Endothelial cell of umbilical vein (primary cell): ENCODE measurements around the gene HECTD2.

Source experiments
- EZH2 ChIP-seq: IDR thresholded peaks from 2 replicates; pipeline ENCODE4 v1.6.1; 2012; ENCODE audit warnings: borderline replicate concordance, low read depth, mild to moderate bottlenecking, moderate library complexity, low read length, inconsistent platforms; ENCODE audit not compliant: severe bottlenecking
- POLR2A ChIP-seq: IDR thresholded peaks from 2 replicates; pipeline ENCODE4 v1.6.1; 2012; ENCODE audit warnings: low read depth, mild to moderate bottlenecking, control low read depth, low read length
- POLR2AphosphoS5 ChIP-seq: IDR thresholded peaks from 2 replicates; pipeline ENCODE4 v1.6.1; 2012; ENCODE audit warnings: low read depth, mild to moderate bottlenecking, control low read depth, low read length, moderate library complexity; ENCODE audit not compliant: insufficient read depth
- TF ChIP-seq, protein P1 (sequence below), 2 donors: IDR thresholded peaks; 1 replicate in 1 of 2; 2 replicates in 1 of 2; pipeline ENCODE4 v1.5.1; 2011; ENCODE audit warnings: low read length in 2 of 2, mild to moderate bottlenecking in 2 of 2, moderate library complexity in 2 of 2, control low read depth in 1 of 2, inconsistent platforms in 1 of 2, low read depth in 1 of 2; ENCODE audit not compliant: insufficient read depth in 1 of 2; ENCODE audit errors: extremely low read depth in 1 of 2
- TF ChIP-seq, protein P2 (sequence below): IDR thresholded peaks from 2 replicates; pipeline ENCODE4 v1.6.1; 2011; ENCODE audit not compliant: insufficient read depth, insufficient read length

DNA sequence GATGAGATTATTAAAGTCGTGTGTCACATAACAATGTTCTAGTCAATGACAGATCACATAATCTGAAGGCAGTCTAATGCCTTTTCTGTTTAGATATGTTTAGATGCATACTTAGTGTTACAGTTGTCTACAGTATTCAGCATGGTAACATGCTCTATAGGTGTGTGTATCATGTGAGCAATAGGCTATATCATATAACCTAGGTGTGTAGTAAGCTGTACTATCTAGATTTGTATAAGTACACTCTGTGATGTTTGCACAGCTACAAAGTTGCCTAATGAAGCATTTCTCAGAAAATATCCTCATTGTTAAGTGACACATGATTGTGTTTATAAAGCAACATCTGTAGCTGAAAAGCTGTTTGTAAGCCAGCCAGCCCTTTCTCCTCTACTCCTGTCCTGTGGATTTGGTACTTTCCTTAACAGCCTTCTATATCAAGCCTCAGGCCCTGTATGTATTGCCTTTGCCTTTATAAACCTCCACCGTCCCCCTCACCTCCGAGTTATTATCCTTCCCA lies 6.3 kb downstream of the HECTD2 start:
- TF ChIP-seq, protein P1, sequence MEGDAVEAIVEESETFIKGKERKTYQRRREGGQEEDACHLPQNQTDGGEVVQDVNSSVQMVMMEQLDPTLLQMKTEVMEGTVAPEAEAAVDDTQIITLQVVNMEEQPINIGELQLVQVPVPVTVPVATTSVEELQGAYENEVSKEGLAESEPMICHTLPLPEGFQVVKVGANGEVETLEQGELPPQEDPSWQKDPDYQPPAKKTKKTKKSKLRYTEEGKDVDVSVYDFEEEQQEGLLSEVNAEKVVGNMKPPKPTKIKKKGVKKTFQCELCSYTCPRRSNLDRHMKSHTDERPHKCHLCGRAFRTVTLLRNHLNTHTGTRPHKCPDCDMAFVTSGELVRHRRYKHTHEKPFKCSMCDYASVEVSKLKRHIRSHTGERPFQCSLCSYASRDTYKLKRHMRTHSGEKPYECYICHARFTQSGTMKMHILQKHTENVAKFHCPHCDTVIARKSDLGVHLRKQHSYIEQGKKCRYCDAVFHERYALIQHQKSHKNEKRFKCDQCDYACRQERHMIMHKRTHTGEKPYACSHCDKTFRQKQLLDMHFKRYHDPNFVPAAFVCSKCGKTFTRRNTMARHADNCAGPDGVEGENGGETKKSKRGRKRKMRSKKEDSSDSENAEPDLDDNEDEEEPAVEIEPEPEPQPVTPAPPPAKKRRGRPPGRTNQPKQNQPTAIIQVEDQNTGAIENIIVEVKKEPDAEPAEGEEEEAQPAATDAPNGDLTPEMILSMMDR (IDR thresholded peaks at IDR 0.05; ENCODE audit: extremely low read depth in 1 of 2, insufficient read depth in 1 of 2, low read depth in 1 of 2, low read length in 2 of 2): no peak
- TF ChIP-seq EZH2 (no peak), POLR2A (no peak), POLR2AphosphoS5 (no peak)
- TF ChIP-seq, protein P2, sequence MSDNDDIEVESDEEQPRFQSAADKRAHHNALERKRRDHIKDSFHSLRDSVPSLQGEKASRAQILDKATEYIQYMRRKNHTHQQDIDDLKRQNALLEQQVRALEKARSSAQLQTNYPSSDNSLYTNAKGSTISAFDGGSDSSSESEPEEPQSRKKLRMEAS: no peak
